Raji (cell line): ENCODE data around the gene CCAR1.
A peak's percentile ranks its signal among the peaks of the same experiment; 100 is the strongest.

Experiments
- POLR2A ChIP-seq: IDR thresholded peaks from 2 replicates; pipeline ENCODE4 v1.6.1; 2011; ENCODE audit warnings: low read depth, low read length, control low read depth; ENCODE audit not compliant: insufficient read depth

The CCAR1 gene

GRCh38 chr10:68720793-68721672 lies at the start of gene CCAR1:
Gene CCAR1 (plus strand): TSS chr10:68721239. CDS start chr10:68722505, 1,266 bp downstream.
- peak; percentile 85 for TF ChIP-seq POLR2A

DNA sequence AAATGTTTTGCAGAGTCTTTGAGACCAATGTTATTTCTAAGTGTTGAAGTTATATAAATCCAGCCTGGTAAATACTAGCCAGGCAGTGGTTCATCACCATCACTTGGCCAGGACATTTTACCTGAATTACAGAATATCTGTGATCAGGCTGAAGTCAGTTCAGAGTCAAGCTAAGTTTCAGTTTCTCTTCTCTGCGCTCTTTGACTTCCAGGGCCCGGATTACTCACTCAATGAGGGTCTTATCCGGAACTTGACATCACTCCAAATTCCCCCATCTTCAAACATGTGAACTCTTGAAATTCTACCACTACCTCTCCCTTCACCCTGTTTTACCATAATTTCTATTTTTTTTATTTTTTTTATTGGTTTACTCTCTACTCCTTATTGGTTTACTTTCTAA lies 36.6 kb upstream of the CCAR1 start:
- no peak for TF ChIP-seq POLR2A

GRCh38 chr10:68696018-68696417 lies 25.0 kb upstream of the CCAR1 start:
- no peak for TF ChIP-seq POLR2A

DNA sequence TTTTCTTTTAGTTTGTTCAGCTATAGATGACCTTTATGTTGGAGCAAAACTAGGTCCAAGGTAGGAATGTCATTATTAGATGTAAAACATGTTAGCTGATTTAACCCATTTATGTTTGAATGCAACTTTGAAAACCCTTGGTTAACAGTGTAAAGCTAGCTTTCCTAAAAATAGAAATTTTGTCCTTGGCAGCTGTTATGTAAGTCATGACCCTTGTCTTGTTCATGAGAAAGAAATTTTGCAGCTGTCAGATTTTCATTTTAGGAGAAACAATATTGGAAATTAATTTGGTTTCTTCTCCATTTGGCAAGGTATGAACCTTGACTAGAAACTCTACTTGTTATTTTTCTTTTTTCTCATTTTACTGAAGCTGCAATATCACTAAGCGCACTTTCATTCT lies 23.9 kb upstream of the CCAR1 start:
- no peak for TF ChIP-seq POLR2A

DNA sequence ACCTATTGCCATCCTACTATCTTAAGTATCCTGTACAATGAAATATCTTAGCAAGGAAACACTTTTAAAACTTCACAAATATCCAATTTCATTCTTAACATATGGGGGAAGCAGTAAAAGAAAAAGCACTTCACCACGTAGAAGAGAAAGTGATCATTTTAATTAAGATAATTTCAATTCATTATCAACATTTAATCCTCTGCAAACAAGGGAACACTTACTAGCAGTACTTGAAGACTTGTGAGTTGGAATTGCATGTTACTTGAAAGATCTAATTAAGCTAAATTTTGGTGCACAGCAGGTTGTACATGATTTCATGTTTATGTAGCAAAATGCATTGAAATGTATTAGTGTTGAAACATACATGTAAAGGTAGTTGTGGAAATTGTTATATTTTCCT lies 20.8 kb upstream of the CCAR1 start:
- no peak for TF ChIP-seq POLR2A

- TF ChIP-seq POLR2A: no peak
These were observed 15.5 kb upstream of the CCAR1 start for GRCh38 chr10:68705548-68705947.

- no peak for TF ChIP-seq POLR2A
These were observed 3.6 kb upstream of the CCAR1 start for GRCh38 chr10:68717435-68717834.

DNA sequence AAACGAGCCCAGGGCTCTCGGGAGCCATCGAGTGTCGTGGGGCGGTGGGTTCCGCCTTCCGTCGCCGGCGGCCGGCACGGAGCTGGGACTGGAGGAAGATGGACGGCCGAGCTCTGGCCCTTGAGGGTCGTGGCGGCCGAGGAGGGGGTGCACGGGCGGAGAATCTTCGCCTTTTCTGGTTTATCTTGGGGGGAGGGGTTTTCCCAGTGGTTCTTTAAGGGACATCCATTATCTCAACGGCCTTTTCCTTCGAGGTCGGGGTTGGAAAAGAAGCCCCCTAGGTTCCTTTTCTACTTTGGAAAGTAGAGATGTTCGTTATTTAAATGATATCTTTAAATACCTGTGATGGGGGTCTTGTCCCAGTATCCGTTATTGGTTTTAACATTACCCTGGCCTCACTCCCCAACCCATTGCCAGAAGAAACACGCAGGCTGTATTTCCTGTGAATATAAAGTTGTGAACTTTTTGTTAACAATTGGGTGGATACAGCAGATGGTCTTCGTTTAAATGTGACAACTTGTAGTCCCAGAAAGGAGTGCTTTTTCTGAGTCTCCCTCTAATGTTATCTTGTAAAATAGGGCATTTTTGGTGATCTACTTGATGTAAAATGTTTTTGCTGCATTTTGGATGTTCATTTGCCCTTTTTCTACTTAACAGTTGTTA lies 765 bp downstream of the CCAR1 start:
- TF ChIP-seq POLR2A: no peak

- TF ChIP-seq POLR2A: no peak
These were observed 4.0 kb downstream of the CCAR1 start for GRCh38 chr10:68725016-68725415.

DNA sequence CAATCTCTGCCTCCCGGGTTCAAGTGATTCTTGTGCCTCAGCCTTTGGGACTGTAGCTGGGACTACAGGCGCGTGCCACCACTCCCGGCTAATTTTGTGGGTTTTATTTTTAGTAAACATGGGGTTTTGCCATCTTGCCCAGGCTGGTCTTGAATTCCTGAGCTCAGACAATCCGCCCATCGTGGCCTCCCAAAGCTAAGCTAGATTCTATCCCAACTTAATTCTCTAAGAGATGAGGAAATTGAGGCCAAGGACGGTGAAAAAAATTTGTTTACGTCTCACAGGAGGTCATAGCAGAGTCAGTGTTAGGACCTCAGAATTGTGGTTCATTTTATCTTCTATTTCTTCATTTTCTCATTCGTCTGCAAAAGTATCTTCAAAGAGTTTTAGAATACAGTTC lies 6.1 kb downstream of the CCAR1 start:
- no peak for TF ChIP-seq POLR2A

- TF ChIP-seq POLR2A: no peak
These were observed 11.6 kb downstream of the CCAR1 start for GRCh38 chr10:68732651-68733050.

DNA sequence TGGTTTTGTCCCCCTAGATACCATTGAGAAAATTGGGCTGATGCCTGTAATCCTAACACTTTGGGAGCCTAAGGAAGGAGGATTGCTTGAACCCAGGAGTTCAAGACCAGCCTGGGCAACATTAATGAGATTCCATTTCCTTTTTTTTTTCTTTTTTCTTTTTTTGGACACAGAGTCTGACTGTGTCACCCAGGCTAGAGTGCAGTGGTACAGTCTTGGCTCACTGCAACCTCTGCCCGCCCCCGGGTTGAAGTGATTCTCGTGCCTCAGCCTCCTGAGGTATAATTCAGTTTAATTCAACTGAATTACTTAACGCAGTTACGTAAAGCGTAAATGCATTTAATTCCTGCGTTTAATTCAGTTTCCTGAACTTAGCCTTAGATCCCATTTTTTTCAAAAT lies 13.3 kb downstream of the CCAR1 start:
- no peak for TF ChIP-seq POLR2A

DNA sequence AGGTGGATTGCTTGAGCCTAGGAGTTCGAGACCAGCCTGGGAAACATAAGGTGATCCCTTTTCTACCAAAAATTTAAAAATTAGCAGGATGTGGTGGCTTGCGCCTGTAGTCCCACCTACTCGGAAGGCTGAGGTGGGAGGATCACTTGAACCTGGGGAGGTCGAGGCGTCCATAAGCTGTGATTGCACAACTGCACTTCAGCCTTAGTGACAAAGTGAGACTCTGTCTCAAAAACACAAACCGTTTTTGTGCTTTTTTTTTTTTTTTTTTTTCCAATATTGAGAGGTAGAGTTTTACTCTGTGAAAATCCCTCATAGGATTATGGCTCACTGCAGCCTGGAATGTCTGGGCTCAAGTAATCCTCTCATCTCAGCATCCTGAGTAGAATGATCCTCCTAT lies 14.1 kb downstream of the CCAR1 start:
- no peak for TF ChIP-seq POLR2A

DNA sequence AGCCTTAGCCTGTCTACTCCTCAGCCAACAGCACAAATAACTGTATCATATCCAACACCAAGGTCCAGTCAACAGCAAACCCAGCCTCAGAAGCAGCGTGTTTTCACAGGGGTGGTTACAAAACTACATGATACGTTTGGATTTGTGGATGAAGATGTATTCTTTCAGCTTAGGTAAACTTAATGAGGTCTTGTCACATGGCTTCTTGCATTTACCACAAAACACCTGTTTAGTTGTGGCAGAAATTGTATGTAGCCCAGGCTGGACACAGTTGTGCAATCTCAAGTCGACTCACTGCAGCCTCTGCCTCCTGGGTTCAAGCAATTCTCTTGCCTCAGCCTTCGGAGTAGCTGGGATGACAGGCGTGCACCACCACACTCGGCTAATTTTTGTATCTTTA lies 21.4 kb downstream of the CCAR1 start:
- TF ChIP-seq POLR2A: no peak

- TF ChIP-seq POLR2A: no peak
These were observed 31.8 kb downstream of the CCAR1 start for GRCh38 chr10:68752711-68753350.

- TF ChIP-seq POLR2A: no peak
These were observed 35.2 kb downstream of the CCAR1 start for GRCh38 chr10:68756246-68756645.
